Middle frontal gyrus (tissue), 1 donor: ENCODE measurements around the gene YAP1.

ENCODE experiments used
- DNase-seq: peaks from one replicate; pipeline ENCODE4 v3.0.0-alpha.2; 2015; ENCODE audit warnings: low spot score; ENCODE audit errors: extremely low spot score

The YAP1 gene

GRCh38 chr11:102109896-102110760 is at the start of gene YAP1:
Gene YAP1, plus strand, starts transcription at chr11:102110447. Its CDS starts 402 bp downstream, at chr11:102110849.
- peak; percentile 24 for DNase-seq

DNA sequence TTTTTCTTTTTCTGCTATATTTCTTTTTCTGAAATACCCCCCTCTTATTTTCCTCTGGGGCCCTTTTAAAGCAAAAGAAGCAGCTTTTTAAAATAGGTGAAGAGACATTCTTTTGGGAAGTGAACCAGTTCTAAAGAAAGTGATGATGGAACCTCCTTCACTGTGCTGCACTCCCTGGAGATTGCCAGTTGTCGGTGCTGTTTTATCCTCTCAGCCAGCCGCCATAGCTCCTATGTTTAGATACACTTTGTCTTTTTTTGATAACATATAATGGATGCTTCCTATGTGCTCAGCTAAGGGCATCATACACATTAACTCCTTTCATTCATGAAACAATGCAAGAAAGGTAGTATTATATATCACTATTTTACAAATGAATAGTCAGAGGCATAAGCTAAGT is 49.0 kb upstream of the YAP1 start:
- no peak for DNase-seq

DNA sequence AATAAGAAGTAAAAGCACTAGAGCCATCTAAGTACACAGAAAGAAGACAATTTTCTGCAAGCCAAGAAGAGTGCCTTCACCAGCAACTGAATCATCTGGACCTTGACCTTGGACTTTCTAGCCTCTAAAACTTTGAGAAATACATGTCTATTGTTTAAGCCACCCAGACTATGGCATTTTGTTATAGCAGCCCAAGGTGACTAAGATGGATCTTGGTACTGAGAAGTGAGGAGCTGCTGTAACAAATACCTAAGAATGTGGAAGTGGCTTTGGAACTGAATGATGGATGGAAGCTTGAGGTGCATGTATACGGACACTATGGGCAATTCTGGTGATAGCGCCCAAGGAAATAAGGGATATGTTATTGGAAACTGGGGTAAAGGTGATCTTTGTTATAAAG is 48.1 kb upstream of the YAP1 start:
- DNase-seq: no peak

- no peak for DNase-seq
Measured at GRCh38 chr11:102064316-102064715, 45.9 kb upstream of the YAP1 start.

GRCh38 chr11:102070766-102071165 is 39.5 kb upstream of the YAP1 start:
- no peak for DNase-seq

DNA sequence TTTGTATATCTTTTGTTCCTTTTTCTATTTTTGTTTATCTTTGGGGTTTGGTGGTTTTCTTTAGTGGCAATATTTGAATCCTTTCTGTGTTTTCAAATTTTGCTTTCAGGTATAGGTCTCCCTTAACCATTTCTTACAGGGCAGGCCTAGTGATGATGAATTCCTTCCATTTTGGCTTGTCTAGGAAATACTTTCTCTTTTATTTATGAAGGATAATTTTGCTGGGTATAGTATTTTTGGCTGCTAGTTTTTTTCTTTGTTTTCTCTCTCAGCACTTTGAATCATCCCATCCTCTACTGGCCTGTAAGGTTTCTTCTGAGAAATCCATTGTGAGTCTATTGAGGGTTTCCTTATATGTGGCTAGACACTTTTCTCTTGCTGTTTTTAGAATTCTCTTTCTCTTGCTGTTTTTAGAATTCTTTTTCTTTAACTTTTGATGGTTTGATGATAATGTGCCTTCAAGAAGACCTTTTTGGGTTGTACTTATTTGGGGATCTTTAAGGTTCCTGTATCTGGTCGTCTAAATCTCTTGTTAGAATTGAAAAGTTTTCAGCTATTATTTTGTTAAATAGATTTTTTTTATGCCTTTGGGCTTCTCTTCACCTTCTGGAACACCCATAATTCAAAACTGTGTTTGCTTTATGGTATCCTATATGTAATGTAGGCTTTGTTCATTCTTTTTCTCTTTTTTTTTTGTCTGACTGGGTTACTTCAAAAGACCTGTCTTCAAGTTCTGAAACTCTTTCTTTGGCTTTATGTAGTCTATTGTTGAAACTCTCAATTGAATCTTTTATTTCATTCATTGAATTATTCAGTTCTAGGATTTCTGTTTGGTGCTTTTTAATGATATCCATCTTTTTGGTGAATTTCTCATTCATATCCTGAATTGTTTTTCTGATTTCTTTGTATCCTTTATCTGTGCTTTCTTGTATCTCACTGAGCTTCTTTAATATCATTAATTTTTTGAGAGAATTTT is 38.5 kb upstream of the YAP1 start:
- DNase-seq: no peak

- no peak for DNase-seq
Measured at GRCh38 chr11:102073253-102073652, 37.0 kb upstream of the YAP1 start.

DNA sequence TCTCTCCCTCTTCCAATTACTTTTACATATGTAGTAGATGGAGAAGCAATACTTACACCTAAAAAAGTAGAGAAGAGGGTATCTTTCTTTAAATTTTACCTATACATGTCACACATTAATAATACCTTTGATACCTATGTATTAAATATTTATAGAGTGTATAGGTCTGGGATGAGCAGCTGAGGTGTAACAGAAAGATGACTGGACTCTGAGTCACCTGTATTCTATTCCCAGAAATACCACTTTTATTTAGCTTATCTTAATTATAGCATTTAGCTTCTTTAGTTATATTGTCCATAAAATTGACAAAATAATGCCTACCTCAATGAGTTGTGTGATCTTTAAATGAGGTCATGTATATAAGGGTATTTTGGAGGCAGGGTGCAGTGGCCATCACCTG is 30.6 kb upstream of the YAP1 start:
- DNase-seq: no peak

- DNase-seq: no peak
Measured at GRCh38 chr11:102081313-102081712, 28.9 kb upstream of the YAP1 start.

DNA sequence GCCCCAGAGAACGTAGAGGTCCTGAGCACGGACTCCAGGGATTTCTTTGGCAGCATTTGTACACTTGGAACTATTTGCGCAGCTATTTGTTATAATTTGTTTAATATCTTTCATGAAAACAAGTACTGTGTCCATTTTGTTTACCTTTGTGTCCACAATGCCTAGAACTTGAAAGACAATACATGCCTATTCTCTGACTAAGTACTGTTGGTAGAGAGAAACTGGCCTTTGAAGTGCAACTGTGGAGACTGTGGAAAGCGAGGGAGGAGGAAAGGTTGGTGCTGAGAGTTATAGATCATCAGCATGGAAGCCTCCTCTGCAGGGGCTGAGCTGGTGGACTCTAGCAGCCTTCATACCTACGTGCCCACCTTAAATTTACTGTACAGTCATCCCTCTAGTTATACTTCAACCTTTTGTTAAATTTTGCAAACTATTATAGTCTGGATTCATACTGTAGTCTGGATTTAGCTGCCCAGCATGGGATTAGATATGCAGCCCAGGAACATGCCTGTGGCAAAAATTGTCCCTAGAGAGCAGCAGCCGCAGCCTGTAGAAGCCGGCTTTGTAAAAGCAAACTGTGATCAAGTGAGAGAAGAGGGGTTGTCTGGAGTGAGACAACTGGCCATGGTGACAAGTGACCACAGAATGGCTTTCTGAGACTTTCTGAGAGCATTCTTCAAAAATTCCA is 24.2 kb upstream of the YAP1 start:
- DNase-seq: no peak

- DNase-seq: no peak
Measured at GRCh38 chr11:102097186-102097585, 13.1 kb upstream of the YAP1 start.

DNA sequence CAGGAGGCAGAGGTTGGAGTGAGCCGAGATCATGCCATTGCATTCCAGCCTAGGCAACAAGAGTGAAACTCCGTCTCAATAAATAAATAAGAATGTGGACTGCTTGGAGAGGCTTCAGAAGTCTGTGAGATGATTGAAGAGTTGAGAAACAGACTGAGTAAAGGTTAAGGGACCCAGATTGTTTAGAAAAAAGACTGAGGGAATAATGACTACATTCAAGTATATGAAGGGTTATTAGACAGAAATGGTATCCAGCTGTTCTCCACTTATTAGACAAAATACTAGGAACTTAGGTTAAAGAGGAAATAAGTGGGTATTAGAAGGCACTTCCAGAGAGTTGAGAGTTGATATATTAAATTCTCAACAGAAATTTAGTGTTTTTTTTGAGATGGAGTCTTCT is 10.5 kb upstream of the YAP1 start:
- DNase-seq: no peak

DNA sequence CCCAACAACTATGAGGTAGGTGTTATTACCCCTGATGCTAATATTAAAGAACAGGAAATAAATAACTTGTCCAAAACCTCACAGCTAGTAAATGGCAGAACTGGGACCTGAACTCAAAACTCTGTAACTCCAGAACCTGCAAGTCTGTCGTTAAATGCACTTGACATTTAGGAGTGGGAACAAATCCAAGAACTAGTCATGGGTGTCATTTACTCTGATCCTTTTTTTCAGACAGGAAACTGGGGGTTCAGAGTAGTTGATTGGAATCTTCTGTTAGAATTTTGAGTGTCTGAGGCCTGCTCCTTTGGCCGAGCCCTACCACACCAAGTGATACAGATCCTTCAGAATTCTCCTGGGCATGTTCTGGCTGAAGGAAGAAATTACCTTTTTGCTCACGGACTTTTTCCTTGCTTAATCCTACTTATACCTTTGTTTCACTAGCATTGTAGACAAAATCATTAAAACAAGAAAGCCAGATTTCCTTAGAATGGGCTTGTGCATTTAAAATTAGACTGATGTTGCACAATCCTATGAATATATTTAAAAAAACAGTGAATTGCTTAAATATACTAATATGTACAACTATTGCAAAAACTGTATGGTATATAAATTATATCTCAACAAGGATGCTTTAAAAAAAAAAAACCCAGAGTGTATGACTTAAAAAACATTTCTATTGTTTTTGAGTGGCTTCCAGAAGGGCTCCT is 1.4 kb upstream of the YAP1 start:
- no peak for DNase-seq

- DNase-seq: no peak
Measured at GRCh38 chr11:102110761-102111010, 439 bp downstream of the YAP1 start.

DNA sequence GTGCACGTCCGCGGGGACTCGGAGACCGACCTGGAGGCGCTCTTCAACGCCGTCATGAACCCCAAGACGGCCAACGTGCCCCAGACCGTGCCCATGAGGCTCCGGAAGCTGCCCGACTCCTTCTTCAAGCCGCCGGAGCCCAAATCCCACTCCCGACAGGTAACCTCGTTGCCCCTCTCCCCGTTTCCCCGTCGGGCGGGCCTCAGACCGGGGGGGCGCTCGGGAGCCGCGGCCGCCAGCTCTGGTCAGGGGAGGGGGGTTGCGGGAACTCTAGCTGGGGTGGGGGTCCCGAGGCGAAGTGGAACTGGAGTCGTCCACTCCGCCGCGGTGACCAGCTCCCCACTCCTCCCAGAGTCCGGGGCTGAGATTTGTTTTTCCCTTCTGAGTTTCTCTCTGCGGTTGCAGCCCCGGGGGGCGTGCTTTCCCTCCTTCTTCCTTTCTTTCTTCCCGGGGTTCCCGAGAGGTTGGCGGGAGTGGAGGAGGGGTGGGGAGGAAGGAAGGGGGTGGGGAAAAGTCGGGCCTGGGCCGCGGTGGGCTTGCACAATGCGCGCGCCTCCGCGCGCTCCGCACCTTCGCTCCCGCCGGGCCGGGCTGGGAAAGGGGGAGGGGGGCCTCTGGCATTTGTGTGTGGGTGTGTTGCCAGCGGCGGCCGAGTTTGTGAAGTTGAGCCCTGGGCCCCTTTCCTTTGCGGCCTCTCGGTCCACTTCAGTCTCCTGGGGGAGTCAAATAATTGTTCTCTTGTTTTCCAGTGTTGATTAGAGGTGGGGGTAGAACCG is 952 bp downstream of the YAP1 start:
- DNase-seq: no peak

DNA sequence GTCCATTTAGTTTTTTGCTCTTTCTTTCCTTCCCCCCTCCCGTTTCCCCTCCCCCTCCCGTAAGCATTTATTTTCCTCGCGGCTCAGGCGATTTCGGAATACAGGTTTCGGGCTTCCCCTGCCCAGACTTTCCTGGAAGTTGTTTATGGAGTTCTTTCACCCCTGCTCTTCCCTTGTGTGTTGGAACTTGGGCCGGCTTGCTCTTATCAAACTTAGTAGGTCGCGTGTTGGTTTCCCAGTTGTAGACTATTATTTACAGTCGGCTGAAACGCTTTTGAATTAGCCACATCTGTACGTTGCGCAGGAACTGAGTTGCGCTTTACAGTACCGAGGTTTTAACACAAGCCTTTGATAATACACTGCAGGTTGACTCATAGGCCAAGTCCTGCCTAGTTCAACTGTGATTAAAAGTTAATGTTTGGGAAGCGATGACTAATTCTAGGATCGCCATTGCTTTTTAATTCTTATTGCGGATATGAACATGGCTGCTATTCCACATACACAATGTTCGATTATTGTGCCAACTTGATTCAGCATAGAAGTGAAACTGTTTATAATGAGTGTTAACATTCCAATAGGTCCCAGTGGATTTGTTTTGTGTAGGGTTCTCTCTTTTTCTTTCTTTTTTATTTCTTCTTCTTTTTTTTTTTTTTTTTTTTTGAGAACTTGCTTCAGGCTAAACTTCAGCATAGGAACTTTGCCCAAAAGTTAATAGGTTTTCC is 1.7 kb downstream of the YAP1 start:
- DNase-seq: no peak

DNA sequence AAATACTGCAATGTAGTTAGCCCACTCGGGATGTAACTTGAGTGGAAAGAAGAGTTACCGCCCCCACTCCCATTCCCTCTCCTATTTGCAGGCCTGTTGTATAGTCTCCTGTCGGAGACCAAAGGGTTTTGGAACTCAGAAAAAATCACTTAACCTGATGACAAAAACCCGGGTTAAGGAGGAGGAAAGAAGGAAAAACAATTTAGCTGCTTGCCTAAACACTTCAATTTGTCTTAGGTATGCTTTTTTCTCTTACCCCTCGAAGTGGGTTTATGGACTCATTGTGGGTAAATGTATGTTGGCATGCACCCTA is 2.2 kb downstream of the YAP1 start:
- no peak for DNase-seq

DNA sequence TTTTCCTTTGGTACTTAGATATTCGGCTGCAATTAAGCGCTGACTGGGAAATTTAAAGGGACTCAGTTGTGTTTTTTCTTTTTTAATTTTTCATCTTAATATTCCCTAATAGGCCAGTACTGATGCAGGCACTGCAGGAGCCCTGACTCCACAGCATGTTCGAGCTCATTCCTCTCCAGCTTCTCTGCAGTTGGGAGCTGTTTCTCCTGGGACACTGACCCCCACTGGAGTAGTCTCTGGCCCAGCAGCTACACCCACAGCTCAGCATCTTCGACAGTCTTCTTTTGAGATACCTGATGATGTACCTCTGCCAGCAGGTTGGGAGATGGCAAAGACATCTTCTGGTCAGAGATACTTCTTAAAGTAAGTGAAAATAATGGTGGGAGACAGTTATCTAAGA is 3.8 kb downstream of the YAP1 start:
- DNase-seq: no peak

- no peak for DNase-seq
Measured at GRCh38 chr11:102115557-102115956, 5.3 kb downstream of the YAP1 start.
